Thyroid gland (tissue), 4 donors: ENCODE data around the gene CYP11A1. TPM values are rescaled to one million over a fixed set of nuclear protein-coding genes. Genes with fewer than 3 reads are reported as not detected.
A peak's percentile ranks its signal among the peaks of the same experiment; 100 is the strongest.

Source experiments
- DNase-seq, 2 donors: peaks; one replicate each; pipeline ENCODE4 v3.0.0-alpha.2; 2019
- H3K27ac ChIP-seq, 3 donors: fragments of 200-600 bp; sonication (generic); 1 replicate in 2 of 3; 2 replicates in 1 of 3; pipeline ENCODE4 v1.5.1; 2016 to 2019; ENCODE audit warnings: mild to moderate bottlenecking in 1 of 3, moderate library complexity in 1 of 3
- H3K27me3 ChIP-seq: fragments of 200-600 bp; sonication (generic); one replicate; pipeline ENCODE4 v1.5.1; 2019
- H3K36me3 ChIP-seq, 2 donors: fragments of 200-600 bp; sonication (generic); one replicate each; pipeline ENCODE4 v1.5.1; 2016 to 2019
- H3K4me1 ChIP-seq, 2 donors: fragments of 200-600 bp; sonication (generic); one replicate each; pipeline ENCODE4 v1.5.1; 2017 to 2019
- H3K4me3 ChIP-seq, 3 donors: fragments of 200-600 bp; sonication (generic); replicated peaks in 1 of 3; 1 replicate in 2 of 3; 2 replicates in 1 of 3; pipeline ENCODE4 v1.5.1; 2016; ENCODE audit warnings: mild to moderate bottlenecking in 1 of 3
- H3K9me3 ChIP-seq: fragments of 200-600 bp; sonication (generic); one replicate; pipeline ENCODE4 v1.5.1; 2017
- POLR2A ChIP-seq, 2 donors: fragments of 450-650 bp; IDR thresholded peaks; one replicate each; pipeline ENCODE4 v1.6.1; 2017; ENCODE audit warnings: antibody characterized with exemption in 2 of 2, mild to moderate bottlenecking in 2 of 2, moderate library complexity in 1 of 2
- WGBS, 2 donors: methylation state at CpG; one replicate each; pipeline ENCODE4 v1.1.5; 2017; 5-methylcytosine and 5-hydroxymethylcytosine counted together
- intact Hi-C: fragments of 100-400 bp; cut with DNase I; formaldehyde crosslinking; loops from one replicate; pipeline ENCODE4 v1.15.1; 2023
- total RNA-seq, 4 donors: library from RNA; depleted of rRNA; stranded (reverse); fragments of >200 nt; gene quantifications; one replicate each; pipeline ENCODE4 v1.2.3, GENCODE V29; 2016
- TF ChIP-seq, protein P1 (sequence below), 6 experiments: fragments of 200-600 bp in 3 of 6; fragments of 450-650 bp in 3 of 6; sonication (generic) in 3 of 6; IDR thresholded peaks; one replicate each; pipeline ENCODE4 v1.5.1; 2016 to 2019; ENCODE audit warnings: antibody characterized with exemption in 6 of 6, mild to moderate bottlenecking in 2 of 6, inconsistent platforms in 1 of 6, moderate library complexity in 1 of 6

Gene CYP11A1
- total RNA-seq, 4 donors from 2014 or later, result 0.54 to 1.2 (median 0.56) TPM; not detected in 1

DNA sequence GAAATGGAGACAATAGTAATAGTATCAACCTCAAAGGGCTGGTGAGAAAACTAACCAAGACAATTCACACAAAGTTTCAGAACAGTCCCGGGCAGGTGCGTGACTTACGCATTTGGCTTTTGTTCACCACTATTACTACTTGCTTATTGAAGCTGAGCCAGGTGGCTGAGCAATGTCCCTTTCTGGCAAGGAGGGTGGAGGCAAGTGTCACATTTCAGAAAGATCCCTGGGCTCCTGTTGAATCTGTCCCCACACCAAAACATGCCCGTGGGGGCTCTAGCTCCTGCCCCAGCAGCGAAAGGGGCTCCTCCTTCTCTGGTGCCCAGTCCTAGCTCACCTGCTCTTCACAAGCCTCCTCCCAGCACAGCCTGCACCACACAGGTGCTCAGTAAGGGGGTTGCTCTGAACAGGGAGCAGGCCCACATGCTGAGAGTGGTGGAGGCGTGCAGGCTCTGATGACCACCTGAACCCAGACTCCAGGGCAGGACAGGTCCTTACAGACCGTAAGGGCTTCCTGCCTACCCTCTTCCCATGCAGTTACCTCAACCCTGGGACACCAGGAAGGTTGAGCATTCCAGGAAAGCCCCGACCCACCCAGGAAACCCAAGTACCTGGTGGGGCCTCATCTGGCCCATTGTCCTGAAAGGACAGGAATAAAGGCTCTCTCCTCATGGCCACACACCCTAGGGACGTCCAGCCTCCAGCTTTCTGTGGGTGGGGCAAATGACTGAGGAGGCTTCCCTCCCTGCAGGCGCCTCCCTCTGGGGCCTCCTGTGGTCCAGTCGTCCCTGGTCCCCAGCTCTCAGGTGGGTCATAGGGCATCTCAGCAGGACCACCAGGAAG is 33.7 kb upstream of the CYP11A1 start:
- Histone ChIP-seq H3K27me3 (no peaks in the 10 kb centered on the region), H3K9me3 (no peaks in the 10 kb centered on the region), H3K4me3 (no peak overlapping the region), H3K27ac (no peak overlapping the region), H3K36me3 (no peaks in the 10 kb centered on the region), H3K4me1 (no peaks in the 10 kb centered on the region)
- TF ChIP-seq, protein P1, sequence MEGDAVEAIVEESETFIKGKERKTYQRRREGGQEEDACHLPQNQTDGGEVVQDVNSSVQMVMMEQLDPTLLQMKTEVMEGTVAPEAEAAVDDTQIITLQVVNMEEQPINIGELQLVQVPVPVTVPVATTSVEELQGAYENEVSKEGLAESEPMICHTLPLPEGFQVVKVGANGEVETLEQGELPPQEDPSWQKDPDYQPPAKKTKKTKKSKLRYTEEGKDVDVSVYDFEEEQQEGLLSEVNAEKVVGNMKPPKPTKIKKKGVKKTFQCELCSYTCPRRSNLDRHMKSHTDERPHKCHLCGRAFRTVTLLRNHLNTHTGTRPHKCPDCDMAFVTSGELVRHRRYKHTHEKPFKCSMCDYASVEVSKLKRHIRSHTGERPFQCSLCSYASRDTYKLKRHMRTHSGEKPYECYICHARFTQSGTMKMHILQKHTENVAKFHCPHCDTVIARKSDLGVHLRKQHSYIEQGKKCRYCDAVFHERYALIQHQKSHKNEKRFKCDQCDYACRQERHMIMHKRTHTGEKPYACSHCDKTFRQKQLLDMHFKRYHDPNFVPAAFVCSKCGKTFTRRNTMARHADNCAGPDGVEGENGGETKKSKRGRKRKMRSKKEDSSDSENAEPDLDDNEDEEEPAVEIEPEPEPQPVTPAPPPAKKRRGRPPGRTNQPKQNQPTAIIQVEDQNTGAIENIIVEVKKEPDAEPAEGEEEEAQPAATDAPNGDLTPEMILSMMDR (IDR thresholded peaks at IDR 0.05), result no peak
- TF ChIP-seq POLR2A (IDR thresholded peaks at IDR 0.05), result no peak
- DNase-seq, result peak in 1 of 2 donors; percentile 9
- intact Hi-C loops, result no loop called here
- WGBS, 2 donors, result 48 to 64% methylated on average over 9 to 11 of the region's 11 CpGs

DNA sequence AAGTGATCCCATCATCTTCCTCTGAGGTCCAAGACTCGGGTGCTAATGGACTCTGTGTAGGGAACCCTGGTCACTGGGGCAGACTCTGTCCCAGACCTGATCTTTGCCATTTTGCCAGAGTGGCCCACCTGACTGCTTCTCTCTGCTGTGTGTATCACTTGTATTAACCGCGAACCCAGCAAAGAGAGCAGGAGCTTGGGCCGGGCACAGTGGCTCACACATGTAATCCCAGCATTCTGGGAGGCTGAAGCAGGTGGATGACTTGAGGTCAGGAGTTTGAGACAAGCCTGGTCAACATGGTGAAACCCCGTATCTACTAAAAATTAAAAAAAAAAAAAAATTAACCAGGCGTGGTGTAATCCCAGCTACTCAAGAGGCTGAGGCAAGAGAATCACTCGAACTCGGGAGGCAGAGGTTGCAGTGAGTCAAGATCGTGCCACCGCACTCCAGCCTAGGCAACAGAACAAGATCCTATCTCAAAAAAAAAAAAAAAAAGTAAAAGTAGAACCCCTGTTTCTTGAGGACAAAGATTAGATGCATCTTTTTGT is 32.9 kb upstream of the CYP11A1 start:
- Histone ChIP-seq H3K4me1 (no peaks in the 10 kb centered on the region), H3K36me3 (no peaks in the 10 kb centered on the region), H3K27me3 (no peaks in the 10 kb centered on the region), H3K9me3 (no peaks in the 10 kb centered on the region), H3K27ac (no peak overlapping the region), H3K4me3 (no peak overlapping the region)
- no peak for DNase-seq
- intact Hi-C loops, result no loop called here
- 78 to 80% methylated on average over 10 of the region's 10 CpGs for WGBS, 2 donors
- TF ChIP-seq, protein P1 (IDR thresholded peaks at IDR 0.05), result no peak
- no peak for TF ChIP-seq POLR2A (IDR thresholded peaks at IDR 0.05)

DNA sequence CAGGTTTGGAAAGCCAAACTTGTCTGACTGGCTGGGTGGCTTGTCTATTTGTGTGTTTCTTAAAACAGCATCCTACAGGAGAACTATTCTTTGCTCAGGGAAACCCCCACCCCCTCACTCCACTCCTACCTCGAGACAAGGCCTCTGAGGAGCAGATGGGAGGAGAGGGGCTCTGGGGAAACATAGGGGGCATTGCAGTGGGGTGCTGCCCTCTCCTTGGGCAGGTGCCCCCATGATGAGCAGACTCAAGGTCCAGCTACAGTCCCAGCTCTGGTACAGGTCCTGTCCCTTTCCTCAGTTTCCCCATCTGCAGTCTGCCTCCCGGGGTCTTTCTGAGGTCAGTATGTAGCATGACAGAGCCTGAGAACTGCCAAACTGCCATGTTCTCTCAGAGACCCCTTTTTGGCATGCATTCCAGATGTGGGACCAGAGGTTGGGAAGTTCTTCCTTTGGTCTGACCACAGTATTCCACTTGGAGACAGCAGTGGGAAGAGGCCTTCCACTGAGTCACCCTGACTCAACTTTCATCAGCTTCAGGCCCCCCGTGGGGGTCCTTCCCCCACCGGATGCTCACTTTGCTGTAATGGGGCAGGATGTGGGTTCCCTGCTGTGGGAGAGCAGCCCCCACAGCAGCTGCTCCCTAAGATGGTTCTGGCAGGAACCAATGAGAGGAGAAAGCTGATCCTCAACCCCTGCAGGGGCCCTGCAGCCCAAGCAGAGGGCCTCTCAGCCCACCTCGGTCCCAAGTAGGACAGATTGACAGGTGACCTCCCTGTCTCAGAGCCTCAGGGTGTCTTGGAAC is 32.3 kb upstream of the CYP11A1 start:
- Histone ChIP-seq H3K4me1 (no peaks in the 10 kb centered on the region), H3K36me3 (no peaks in the 10 kb centered on the region), H3K27ac (no peak overlapping the region), H3K27me3 (no peaks in the 10 kb centered on the region), H3K9me3 (no peaks in the 10 kb centered on the region), H3K4me3 (no peak overlapping the region)
- intact Hi-C loops, result no loop called here
- TF ChIP-seq, protein P1 (IDR thresholded peaks at IDR 0.05), result no peak
- TF ChIP-seq POLR2A (IDR thresholded peaks at IDR 0.05), result no peak
- no peak for DNase-seq
- 49 to 58% methylated on average over 4 to 5 of the region's 5 CpGs for WGBS, 2 donors

DNA sequence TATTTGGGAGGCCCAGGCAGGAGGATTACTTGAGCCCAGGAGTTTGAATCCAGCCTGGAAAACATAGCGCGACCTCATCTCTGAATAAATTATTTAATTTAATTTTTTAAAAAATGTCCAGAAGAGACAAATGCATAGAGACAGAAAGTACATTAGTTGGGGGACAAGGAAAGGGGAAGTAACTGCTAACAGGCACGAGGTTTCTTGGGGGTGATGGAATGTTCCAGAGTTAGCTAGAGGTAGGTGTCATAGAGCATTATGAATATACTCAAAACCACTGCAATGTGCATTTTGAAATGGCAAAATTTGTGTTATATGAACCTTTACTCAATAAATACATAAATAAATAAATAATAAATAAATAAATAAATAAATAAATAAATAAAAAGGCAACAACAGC is 31.7 kb upstream of the CYP11A1 start:
- intact Hi-C loops, result no loop called here
- no peak for DNase-seq
- 92 to 95% methylated on average over 3 of the region's 3 CpGs for WGBS, 2 donors

More for the DNA sequence above, 31.7 kb upstream of the CYP11A1 start:
- no peaks in the 10 kb centered on the region for H3K9me3 ChIP-seq
- no peak overlapping the region for H3K27ac ChIP-seq
- no peaks in the 10 kb centered on the region for H3K36me3 ChIP-seq
- no peaks in the 10 kb centered on the region for H3K27me3 ChIP-seq
- TF ChIP-seq, protein P1 (IDR thresholded peaks at IDR 0.05), result no peak
- no peak for TF ChIP-seq POLR2A (IDR thresholded peaks at IDR 0.05)
- H3K4me3 ChIP-seq, result no peak overlapping the region
- no peaks in the 10 kb centered on the region for H3K4me1 ChIP-seq
